Duodenal mucosa (tissue), 2 donors: ENCODE measurements around the gene GRP.

ENCODE experiments used
- H3K27ac ChIP-seq: one replicate; pipeline ENCODE4 v1.7.0; 2013; ENCODE audit warnings: low read depth, low read length
- H3K27me3 ChIP-seq, 2 donors: one replicate each; pipeline ENCODE4 v1.7.0; 2013; ENCODE audit warnings: low read length in 2 of 2, control low read depth in 1 of 2; ENCODE audit not compliant: insufficient read depth in 2 of 2, control insufficient read depth in 1 of 2
- H3K36me3 ChIP-seq, 2 donors: one replicate each; pipeline ENCODE4 v1.7.0; 2013; ENCODE audit warnings: low read length in 2 of 2, control low read depth in 1 of 2; ENCODE audit not compliant: insufficient read depth in 2 of 2, control insufficient read depth in 1 of 2
- H3K4me1 ChIP-seq, 2 donors: one replicate each; pipeline ENCODE4 v1.7.0; 2013; ENCODE audit warnings: low read length in 2 of 2, control low read depth in 1 of 2; ENCODE audit not compliant: insufficient read depth in 2 of 2, control insufficient read depth in 1 of 2
- H3K4me3 ChIP-seq, 2 donors: one replicate each; pipeline ENCODE4 v1.7.0; 2013; ENCODE audit warnings: low read length in 2 of 2, low read depth in 1 of 2
- H3K9ac ChIP-seq, 2 donors: one replicate each; pipeline ENCODE4 v1.7.0; 2013; ENCODE audit warnings: low read length in 2 of 2, low read depth in 1 of 2
- H3K9me3 ChIP-seq, 2 donors: one replicate each; pipeline ENCODE4 v1.7.0; 2013; ENCODE audit warnings: low read length in 2 of 2, control low read depth in 1 of 2; ENCODE audit not compliant: control insufficient read depth in 1 of 2

GRP gene

GRCh38 chr18:59266459-59266858 lies 46.5 kb downstream of the GRP start:
- Histone ChIP-seq H3K9me3 (no peaks in the 10 kb centered on the region), H3K27ac (no peak overlapping the region), H3K27me3 (peaks cover 74 to 76% of the 10 kb centered on the region in 2 donors), H3K4me1 (peaks cover 13 to 16% of the 10 kb centered on the region in 2 donors), H3K36me3 (no peaks in the 10 kb centered on the region), H3K4me3 (no peak overlapping the region), H3K9ac (no peak overlapping the region)

- no peak overlapping the region for H3K9ac ChIP-seq
- H3K9me3 ChIP-seq, result no peaks in the 10 kb centered on the region
- no peak overlapping the region for H3K27ac ChIP-seq
- peaks cover 13 to 16% of the 10 kb centered on the region in 2 donors for H3K4me1 ChIP-seq
- peaks cover 79 to 82% of the 10 kb centered on the region in 2 donors for H3K27me3 ChIP-seq
- H3K4me3 ChIP-seq, result no peak overlapping the region
- no peaks in the 10 kb centered on the region for H3K36me3 ChIP-seq
These were observed 47.0 kb downstream of the GRP start for GRCh38 chr18:59266886-59267502.

GRCh38 chr18:59267503-59268126 lies 47.7 kb downstream of the GRP start:
- no peaks in the 10 kb centered on the region for H3K9me3 ChIP-seq
- no peak overlapping the region for H3K27ac ChIP-seq
- no peaks in the 10 kb centered on the region for H3K36me3 ChIP-seq
- H3K9ac ChIP-seq, result no peak overlapping the region
- peaks cover 85 to 88% of the 10 kb centered on the region in 2 donors for H3K27me3 ChIP-seq
- peaks cover 13 to 16% of the 10 kb centered on the region in 2 donors for H3K4me1 ChIP-seq
- no peak overlapping the region for H3K4me3 ChIP-seq

GRCh38 chr18:59268127-59268720 lies 48.3 kb downstream of the GRP start:
- Histone ChIP-seq H3K9me3 (no peaks in the 10 kb centered on the region), H3K4me1 (peaks cover 13 to 15% of the 10 kb centered on the region in 2 donors), H3K36me3 (no peaks in the 10 kb centered on the region), H3K27ac (no peak overlapping the region), H3K9ac (no peak overlapping the region), H3K4me3 (peak overlapping the region in 1 of 2 donors; percentile 32), H3K27me3 (peaks cover 87 to 92% of the 10 kb centered on the region in 2 donors)

- Histone ChIP-seq H3K4me3 (peak overlapping the region; percentile 29 to 45), H3K4me1 (peaks cover 6 to 8% of the 10 kb centered on the region in 2 donors), H3K27ac (no peak overlapping the region)
These were observed 49.0 kb downstream of the GRP start for GRCh38 chr18:59268721-59269562.

GRCh38 chr18:59269563-59270119 lies 49.7 kb downstream of the GRP start:
- peaks cover 90 to 94% of the 10 kb centered on the region in 2 donors for H3K27me3 ChIP-seq

More at GRCh38 chr18:59268721-59269562, 49.0 kb downstream of the GRP start:
- Histone ChIP-seq H3K36me3 (no peaks in the 10 kb centered on the region), H3K9me3 (no peaks in the 10 kb centered on the region), H3K27me3 (peaks cover 89 to 93% of the 10 kb centered on the region in 2 donors), H3K9ac (no peak overlapping the region)

GRCh38 chr18:59270689-59271257 lies 50.8 kb downstream of the GRP start:
- peaks cover 89 to 94% of the 10 kb centered on the region in 2 donors for H3K27me3 ChIP-seq
- H3K9ac ChIP-seq, result no peak overlapping the region
- peaks cover 3 to 8% of the 10 kb centered on the region in 2 donors for H3K4me1 ChIP-seq
- H3K36me3 ChIP-seq, result no peaks in the 10 kb centered on the region
- H3K4me3 ChIP-seq, result no peak overlapping the region
- no peak overlapping the region for H3K27ac ChIP-seq
- no peaks in the 10 kb centered on the region for H3K9me3 ChIP-seq

More at GRCh38 chr18:59269563-59270119, 49.7 kb downstream of the GRP start:
- Histone ChIP-seq H3K4me3 (peak overlapping the region; percentile 29 to 45), H3K4me1 (peaks cover 3 to 8% of the 10 kb centered on the region in 2 donors), H3K9ac (no peak overlapping the region), H3K36me3 (no peaks in the 10 kb centered on the region), H3K27ac (no peak overlapping the region), H3K9me3 (no peaks in the 10 kb centered on the region)

GRCh38 chr18:59271606-59272220 lies 51.8 kb downstream of the GRP start:
- peak overlapping the region in 1 of 2 donors; percentile 9 for H3K4me3 ChIP-seq
- H3K27ac ChIP-seq, result no peak overlapping the region
- peaks cover 3 to 8% of the 10 kb centered on the region in 2 donors for H3K4me1 ChIP-seq
- no peak overlapping the region for H3K9ac ChIP-seq
- H3K27me3 ChIP-seq, result peaks cover 87 to 93% of the 10 kb centered on the region in 2 donors
- H3K9me3 ChIP-seq, result no peaks in the 10 kb centered on the region
- no peaks in the 10 kb centered on the region for H3K36me3 ChIP-seq

- peaks cover 3 to 8% of the 10 kb centered on the region in 2 donors for H3K4me1 ChIP-seq
These were observed 52.4 kb downstream of the GRP start for GRCh38 chr18:59272221-59272888.

More at GRCh38 chr18:59272221-59272888, 52.4 kb downstream of the GRP start:
- Histone ChIP-seq H3K9ac (no peak overlapping the region), H3K27ac (no peak overlapping the region), H3K27me3 (peaks cover 85 to 87% of the 10 kb centered on the region in 2 donors), H3K9me3 (no peaks in the 10 kb centered on the region), H3K4me3 (peak overlapping the region; percentile 9 to 40), H3K36me3 (no peaks in the 10 kb centered on the region)
